ENCODE results near the gene SCG3. TPM values are rescaled to one million over a fixed set of nuclear protein-coding genes. Genes with fewer than 3 reads are reported as not detected.

The SCG3 gene
- total RNA-seq, 1 experiment from 2014 or later: 22.7 TPM

- Histone ChIP-seq H3K56ac (ENCODE audit: insufficient read length, low read depth, low read length) (no peak overlapping the region), H3K4ac (ENCODE audit: low read depth, low read length) (no peak overlapping the region), H3K79me1 (ENCODE audit: insufficient read depth, low read depth, low read length, poor library complexity, severe bottlenecking) (no peaks in the 10 kb centered on the region), H3K4me1 (ENCODE audit: insufficient read depth, low read length) (peaks cover 3% of the 10 kb centered on the region; the same call in 1 of the 2 replicates), H4K91ac (ENCODE audit: insufficient read length, low read depth, low read length) (no peak overlapping the region), H3K4me2 (ENCODE audit: insufficient read depth, insufficient read length, low read length) (no peak overlapping the region), H3K79me2 (ENCODE audit: insufficient read depth, low read length) (no peaks in the 10 kb centered on the region), H2BK5ac (ENCODE audit: insufficient read length, low read length) (no peak overlapping the region), H2BK12ac (ENCODE audit: insufficient read length, low read depth, low read length) (no peak overlapping the region), H3K9ac (ENCODE audit: extremely low read depth, insufficient read length, low read length) (no peak overlapping the region), H2BK15ac (ENCODE audit: low read depth, low read length) (no peak overlapping the region), H2BK120ac (ENCODE audit: low read depth, low read length, poor library complexity, severe bottlenecking) (no peak overlapping the region), H3K14ac (ENCODE audit: insufficient read depth, low read length) (no peak overlapping the region), H3K27ac (ENCODE audit: insufficient read length, low read depth, low read length) (no peak overlapping the region), H4K20me1 (ENCODE audit: control insufficient read depth, insufficient read depth, insufficient read length) (no peaks in the 10 kb centered on the region), H3K9me3 (ENCODE audit: control insufficient read depth, low read depth, low read length) (no peaks in the 10 kb centered on the region), H2AK5ac (ENCODE audit: insufficient read length, low read length) (no peak overlapping the region), H3T11ph (ENCODE audit: low read length) (no peak overlapping the region), H3K27me3 (ENCODE audit: insufficient read depth, low read length) (no peaks in the 10 kb centered on the region), H2AFZ (ENCODE audit: low read length) (no peak overlapping the region), H4K8ac (replicated peaks; ENCODE audit: insufficient read length, low read depth, low read length) (no peak overlapping the region), H3K18ac (ENCODE audit: insufficient read length, low read depth, low read length) (no peak overlapping the region), H4K5ac (ENCODE audit: insufficient read length, low read depth, low read length) (no peak overlapping the region), H3K23me2 (ENCODE audit: insufficient read length, low read depth, low read length, poor library complexity, severe bottlenecking) (no peaks in the 10 kb centered on the region), H2BK20ac (ENCODE audit: low read depth, low read length, poor library complexity, severe bottlenecking) (no peak overlapping the region), H3K23ac (ENCODE audit: insufficient read length, low read depth, low read length) (no peak overlapping the region)
- no CpG with 5 or more reads among the region's 1 CpG for WGBS (ENCODE audit: extremely low coverage, insufficient read length, low lambda C conversion rate)
- no peak for DNase-seq
- Mint-ChIP-seq H3K36me3 (ENCODE audit: insufficient read depth in 1 of 3, low read depth in 3 of 3) (0 out of 7 replicates have a peak, but pooled peaks cover 0 to 2% (median 0%) of the 10 kb centered on the region in 3 experiments), H3K4me1 (peaks cover 5% of the 10 kb centered on the region in 2 experiments), H3K9me3 (peaks cover 2 to 3% of the 10 kb centered on the region in 2 experiments; a peak in 3 of 5 replicates), H3K4me3 (no peak overlapping the region), H3K27ac (no peak overlapping the region), H3K27me3 (ENCODE audit: low read depth) (peaks cover 26% of the 10 kb centered on the region)
- TF ChIP-seq, protein P1, sequence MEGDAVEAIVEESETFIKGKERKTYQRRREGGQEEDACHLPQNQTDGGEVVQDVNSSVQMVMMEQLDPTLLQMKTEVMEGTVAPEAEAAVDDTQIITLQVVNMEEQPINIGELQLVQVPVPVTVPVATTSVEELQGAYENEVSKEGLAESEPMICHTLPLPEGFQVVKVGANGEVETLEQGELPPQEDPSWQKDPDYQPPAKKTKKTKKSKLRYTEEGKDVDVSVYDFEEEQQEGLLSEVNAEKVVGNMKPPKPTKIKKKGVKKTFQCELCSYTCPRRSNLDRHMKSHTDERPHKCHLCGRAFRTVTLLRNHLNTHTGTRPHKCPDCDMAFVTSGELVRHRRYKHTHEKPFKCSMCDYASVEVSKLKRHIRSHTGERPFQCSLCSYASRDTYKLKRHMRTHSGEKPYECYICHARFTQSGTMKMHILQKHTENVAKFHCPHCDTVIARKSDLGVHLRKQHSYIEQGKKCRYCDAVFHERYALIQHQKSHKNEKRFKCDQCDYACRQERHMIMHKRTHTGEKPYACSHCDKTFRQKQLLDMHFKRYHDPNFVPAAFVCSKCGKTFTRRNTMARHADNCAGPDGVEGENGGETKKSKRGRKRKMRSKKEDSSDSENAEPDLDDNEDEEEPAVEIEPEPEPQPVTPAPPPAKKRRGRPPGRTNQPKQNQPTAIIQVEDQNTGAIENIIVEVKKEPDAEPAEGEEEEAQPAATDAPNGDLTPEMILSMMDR (conservative IDR thresholded peaks at IDR 0.05): no peak
Observed at GRCh38 chr15:51758645-51759044, 77.3 kb downstream of the SCG3 start.
